Measurements from ENCODE around the gene CHD1.
A peak's percentile ranks its signal among the peaks of the same experiment; 100 is the strongest.

CHD1 gene

GRCh38 chr5:98911280-98912040, 17.3 kb downstream of the CHD1 start:
- TF ChIP-seq CTCF (IDR thresholded peaks at IDR 0.05; ENCODE audit: insufficient read depth, low read depth, low read length, missing control alignments) = no peak
- no peak overlapping the region for H3K4me3 ChIP-seq (ENCODE audit: low read depth, low read length)
- DNase-seq (ENCODE audit: low read depth) = no peak

- no peak for DNase-seq (ENCODE audit: low read depth)
- TF ChIP-seq CTCF (IDR thresholded peaks at IDR 0.05; ENCODE audit: insufficient read depth, low read depth, low read length, missing control alignments) = no peak
- H3K4me3 ChIP-seq (ENCODE audit: low read depth, low read length) = no peak overlapping the region
Measured at GRCh38 chr5:98909363-98909762, 19.4 kb downstream of the CHD1 start.

- no peak for TF ChIP-seq CTCF (IDR thresholded peaks at IDR 0.05; ENCODE audit: insufficient read depth, low read depth, low read length, missing control alignments)
- H3K4me3 ChIP-seq (ENCODE audit: low read depth, low read length) = no peak overlapping the region
Measured at GRCh38 chr5:98907951-98908350, 20.9 kb downstream of the CHD1 start.

GRCh38 chr5:98906756-98907355, 22.0 kb downstream of the CHD1 start:
- no peak overlapping the region for H3K4me3 ChIP-seq (ENCODE audit: low read depth, low read length)
- DNase-seq (ENCODE audit: low read depth) = no peak
- TF ChIP-seq CTCF (IDR thresholded peaks at IDR 0.05; ENCODE audit: insufficient read depth, low read depth, low read length, missing control alignments) = no peak

More at GRCh38 chr5:98907951-98908350, 20.9 kb downstream of the CHD1 start:
- no peak for DNase-seq (ENCODE audit: low read depth)

- TF ChIP-seq CTCF (IDR thresholded peaks at IDR 0.05; ENCODE audit: insufficient read depth, low read depth, low read length, missing control alignments) = peak; percentile 43
- DNase-seq (ENCODE audit: low read depth) = peak; percentile 60
- H3K4me3 ChIP-seq (ENCODE audit: low read depth, low read length) = no peak overlapping the region
Measured at GRCh38 chr5:98905857-98906688, 22.7 kb downstream of the CHD1 start.

- TF ChIP-seq CTCF (IDR thresholded peaks at IDR 0.05; ENCODE audit: insufficient read depth, low read depth, low read length, missing control alignments) = no peak
Measured at GRCh38 chr5:98904780-98905179, 24.0 kb downstream of the CHD1 start.

More at GRCh38 chr5:98904780-98905179, 24.0 kb downstream of the CHD1 start:
- DNase-seq (ENCODE audit: low read depth) = no peak
- H3K4me3 ChIP-seq (ENCODE audit: low read depth, low read length) = no peak overlapping the region

All from GM12865 (cell line).